Measurements from ENCODE around the gene ZC3H12A. TPM values are rescaled to one million over a fixed set of nuclear protein-coding genes. Genes with fewer than 3 reads are reported as not detected.

ZC3H12A gene
- total RNA-seq, 2 experiments from 2014 or later = 164 to 165 TPM

GRCh38 chr1:37464443-37464842 lies 9.9 kb upstream of the ZC3H12A start:
- DNase-seq = no peak
- Histone ChIP-seq H3K4me1 (ENCODE audit: insufficient read depth, low read length) (no peaks in the 10 kb centered on the region), H3K27ac (ENCODE audit: low read depth in 1 of 2, low read length in 2 of 2) (no peak overlapping the region), H3K4me3 (ENCODE audit: low read length) (no peak overlapping the region), H3K36me3 (ENCODE audit: insufficient read depth, low read length) (peaks cover 5% of the 10 kb centered on the region), H3K9me3 (ENCODE audit: control insufficient read depth in 1 of 2, insufficient read depth in 1 of 2, low read length in 2 of 2) (no peaks in the 10 kb centered on the region), H3K27me3 (ENCODE audit: control insufficient read depth in 1 of 2, insufficient read depth in 2 of 2, low read length in 2 of 2) (no peaks in the 10 kb centered on the region)
- peaks cover 3% of the 10 kb centered on the region for H3K4me1 Mint-ChIP-seq (ENCODE audit: low read depth)
- no peaks in the 10 kb centered on the region for H3K36me3 Mint-ChIP-seq (ENCODE audit: low read depth)
- H3K4me3 Mint-ChIP-seq = no peak overlapping the region
- ChIA-PET POLR2A (interaction anchor here (0.6 kb wide), 1 partner anchor 1472 kb away, joined by 3 read pairs; no protein-coding TSS in a partner anchor), CTCF (interaction anchor here (3.6 kb wide), 1 partner anchor 23 kb away, joined by 19 read pairs; no protein-coding TSS in a partner anchor)
- H3K27me3 Mint-ChIP-seq = no peaks in the 10 kb centered on the region
- intact Hi-C loops (cut with DNase I, micrococcal nuclease) = no loop called here
- H3K9me3 Mint-ChIP-seq = no peaks in the 10 kb centered on the region
- TF ChIP-seq CTCF (IDR thresholded peaks at IDR 0.05) = no peak
- H3K27ac Mint-ChIP-seq = no peak overlapping the region
- no peak for ATAC-seq (ENCODE audit: poor library complexity)

GRCh38 chr1:37465593-37466517 lies 8.5 kb upstream of the ZC3H12A start:
- DNase-seq (no peak), ATAC-seq (ENCODE audit: poor library complexity) (no peak)
- ChIA-PET POLR2A (interaction anchor here (1.1 to 1.7 kb wide), 3 partner anchors 8 to 18 kb away, joined by 3 to 5 read pairs (median 4); partner anchors contain the start of gene ZC3H12A), CTCF (interaction anchor here (0.8 to 3.6 kb wide), 3 partner anchors 11 to 26 kb away, joined by 3 to 19 read pairs (median 4); no protein-coding TSS in a partner anchor)
- Histone ChIP-seq H3K9me3 (ENCODE audit: control insufficient read depth in 1 of 2, insufficient read depth in 1 of 2, low read length in 2 of 2) (no peaks in the 10 kb centered on the region), H3K36me3 (ENCODE audit: insufficient read depth, low read length) (peaks cover 5% of the 10 kb centered on the region), H3K27ac (ENCODE audit: low read depth in 1 of 2, low read length in 2 of 2) (no peak overlapping the region), H3K4me3 (ENCODE audit: low read length) (no peak overlapping the region), H3K4me1 (ENCODE audit: insufficient read depth, low read length) (no peaks in the 10 kb centered on the region), H3K27me3 (ENCODE audit: control insufficient read depth in 1 of 2, insufficient read depth in 2 of 2, low read length in 2 of 2) (no peaks in the 10 kb centered on the region)
- Mint-ChIP-seq H3K36me3 (ENCODE audit: low read depth) (no peaks in the 10 kb centered on the region), H3K27me3 (no peaks in the 10 kb centered on the region), H3K4me1 (ENCODE audit: low read depth) (peaks cover 6% of the 10 kb centered on the region), H3K9me3 (no peaks in the 10 kb centered on the region), H3K27ac (no peak overlapping the region), H3K4me3 (no peak overlapping the region)
- intact Hi-C loops (cut with DNase I, micrococcal nuclease) = no loop called here
- no peak for TF ChIP-seq CTCF (IDR thresholded peaks at IDR 0.05)

- ChIA-PET POLR2A (no interaction called here), CTCF (interaction anchor here (1.3 to 1.5 kb wide), 2 partner anchors 9 to 20 kb away, joined by 3 to 4 read pairs; no protein-coding TSS in a partner anchor)
- Mint-ChIP-seq H3K9me3 (no peaks in the 10 kb centered on the region), H3K4me3 (no peak overlapping the region), H3K27me3 (no peaks in the 10 kb centered on the region), H3K4me1 (ENCODE audit: low read depth) (peaks cover 24% of the 10 kb centered on the region), H3K36me3 (ENCODE audit: low read depth) (peaks cover 4% of the 10 kb centered on the region), H3K27ac (no peak overlapping the region)
- ATAC-seq (ENCODE audit: poor library complexity) = no peak
- H3K4me1 ChIP-seq (ENCODE audit: insufficient read depth, low read length) = peaks cover 21% of the 10 kb centered on the region
- no peak for DNase-seq
- H3K27me3 ChIP-seq (ENCODE audit: control insufficient read depth in 1 of 2, insufficient read depth in 2 of 2, low read length in 2 of 2) = no peaks in the 10 kb centered on the region
- TF ChIP-seq CTCF (IDR thresholded peaks at IDR 0.05) = no peak
- H3K36me3 ChIP-seq (ENCODE audit: insufficient read depth, low read length) = no peaks in the 10 kb centered on the region
- H3K9me3 ChIP-seq (ENCODE audit: control insufficient read depth in 1 of 2, insufficient read depth in 1 of 2, low read length in 2 of 2) = no peaks in the 10 kb centered on the region
- H3K4me3 ChIP-seq (ENCODE audit: low read length) = no peak overlapping the region
- no peak overlapping the region for H3K27ac ChIP-seq (ENCODE audit: low read depth in 1 of 2, low read length in 2 of 2)
- intact Hi-C loops (cut with DNase I, micrococcal nuclease) = no loop called here
These were observed 6.3 kb upstream of the ZC3H12A start for GRCh38 chr1:37468037-37468436.

Data from CD4-positive, alpha-beta T cell (primary cell).